Thoracic aorta (tissue), 2 donors: ENCODE results near the gene CHST11. TPM values are rescaled to one million over a fixed set of nuclear protein-coding genes. Genes with fewer than 3 reads are reported as not detected.

Experiments used
- ATAC-seq: fragments of 150-250 bp; one replicate; pipeline ENCODE4 v1.8.0; 2017; ENCODE audit warnings: low read depth; ENCODE audit not compliant: insufficient number of reproducible peaks, low FRiP score
- DNase-seq: peaks from one replicate; pipeline ENCODE4 v3.0.0-alpha.2; 2020; ENCODE audit warnings: low spot score
- H3K27ac ChIP-seq, 2 donors: fragments of 200-600 bp; sonication (generic); 1 replicate in 1 of 2; 2 replicates in 1 of 2; pipeline ENCODE4 v1.5.1; 2016; ENCODE audit warnings: mild to moderate bottlenecking in 2 of 2, moderate library complexity in 2 of 2
- H3K27me3 ChIP-seq: fragments of 200-600 bp; sonication (generic); replicated peaks from 2 replicates; pipeline ENCODE4 v1.6.0; 2016; ENCODE audit warnings: mild to moderate bottlenecking; ENCODE audit not compliant: insufficient read depth
- H3K36me3 ChIP-seq: fragments of 200-600 bp; sonication (generic); one replicate; pipeline ENCODE4 v1.5.1; 2016
- H3K4me1 ChIP-seq, 2 donors: fragments of 200-600 bp; sonication (generic); 1 replicate in 1 of 2; 2 replicates in 1 of 2; pipeline versions ENCODE4 v1.5.1 to v1.6.0; 2016; ENCODE audit warnings: low read depth in 2 of 2, mild to moderate bottlenecking in 1 of 2; ENCODE audit not compliant: control insufficient read depth in 1 of 2
- H3K4me3 ChIP-seq: fragments of 200-600 bp; sonication (generic); 2 replicates; pipeline ENCODE4 v1.5.1; 2016; ENCODE audit warnings: mild to moderate bottlenecking
- H3K9me3 ChIP-seq: fragments of 200-600 bp; sonication (generic); 2 replicates; pipeline ENCODE4 v1.5.1; 2016
- CTCF ChIP-seq: fragments of 200-600 bp; sonication (generic); IDR thresholded peaks from one replicate; pipeline ENCODE4 v1.5.1; 2019; ENCODE audit warnings: antibody characterized with exemption
- total RNA-seq, 2 donors: library from RNA; depleted of rRNA; stranded (reverse); fragments of >200 nt; gene quantifications; one replicate each; pipeline versions ENCODE4 v1.1.0 to v1.2.3, GENCODE V29; 2016

CHST11 gene
- total RNA-seq, 2 donors from 2014 or later, result 41.9 to 79.3 TPM

GRCh38 chr12:104426926-104427546, 29.7 kb upstream of the CHST11 start:
- Histone ChIP-seq H3K9me3 (no peaks in the 10 kb centered on the region), H3K27ac (no peak overlapping the region), H3K4me1 (peaks cover 4 to 12% of the 10 kb centered on the region in 2 donors), H3K27me3 (no peaks in the 10 kb centered on the region), H3K4me3 (no peak overlapping the region), H3K36me3 (no peaks in the 10 kb centered on the region)
- no peak for TF ChIP-seq CTCF
- no peak for DNase-seq
- ATAC-seq, result no peak

GRCh38 chr12:104427547-104427938, 29.2 kb upstream of the CHST11 start:
- ATAC-seq, result no peak
- no peaks in the 10 kb centered on the region for H3K27me3 ChIP-seq

GRCh38 chr12:104433061-104433460, 23.7 kb upstream of the CHST11 start:
- Histone ChIP-seq H3K4me1 (no peaks in the 10 kb centered on the region), H3K27me3 (no peaks in the 10 kb centered on the region), H3K9me3 (no peaks in the 10 kb centered on the region), H3K27ac (no peak overlapping the region), H3K4me3 (no peak overlapping the region), H3K36me3 (no peaks in the 10 kb centered on the region)
- DNase-seq (no peak), ATAC-seq (no peak)
- no peak for TF ChIP-seq CTCF

More at GRCh38 chr12:104427547-104427938, 29.2 kb upstream of the CHST11 start:
- Histone ChIP-seq H3K4me1 (peaks cover 4 to 10% of the 10 kb centered on the region in 2 donors), H3K9me3 (no peaks in the 10 kb centered on the region), H3K4me3 (no peak overlapping the region), H3K27ac (no peak overlapping the region), H3K36me3 (no peaks in the 10 kb centered on the region)
- TF ChIP-seq CTCF, result no peak
- no peak for DNase-seq

GRCh38 chr12:104434129-104434528, 22.6 kb upstream of the CHST11 start:
- no peak for ATAC-seq
- H3K36me3 ChIP-seq, result no peaks in the 10 kb centered on the region

GRCh38 chr12:104435175-104435574, 21.6 kb upstream of the CHST11 start:
- Histone ChIP-seq H3K4me1 (no peaks in the 10 kb centered on the region), H3K27me3 (no peaks in the 10 kb centered on the region), H3K4me3 (no peak overlapping the region), H3K36me3 (no peaks in the 10 kb centered on the region), H3K9me3 (no peaks in the 10 kb centered on the region), H3K27ac (no peak overlapping the region)
- no peak for TF ChIP-seq CTCF
- no peak for ATAC-seq
- no peak for DNase-seq

More at GRCh38 chr12:104434129-104434528, 22.6 kb upstream of the CHST11 start:
- TF ChIP-seq CTCF, result no peak
- no peak for DNase-seq
- no peak overlapping the region for H3K27ac ChIP-seq
- H3K27me3 ChIP-seq, result no peaks in the 10 kb centered on the region
- no peaks in the 10 kb centered on the region for H3K9me3 ChIP-seq
- no peaks in the 10 kb centered on the region for H3K4me1 ChIP-seq
- H3K4me3 ChIP-seq, result no peak overlapping the region
